SU-DHL-6 (cell line): Measurements from ENCODE around the gene DGKH.

Source experiments
- H2AFZ ChIP-seq: fragments of 200-600 bp; sonication (generic); 2 replicates; pipeline ENCODE4 v1.6.1; 2014; ENCODE audit warnings: low read depth, mild to moderate bottlenecking, moderate library complexity, mixed read lengths, antibody characterized with exemption, low read length; ENCODE audit not compliant: severe bottlenecking
- H3F3A ChIP-seq: fragments of 200-600 bp; shearing (Covaris generic); 2 replicates; pipeline ENCODE4 v1.6.0; 2016; ENCODE audit warnings: antibody characterized with exemption, mild to moderate bottlenecking; ENCODE audit not compliant: insufficient read depth
- H3K27ac ChIP-seq: fragments of 200-600 bp; sonication (generic); 2 replicates; pipeline ENCODE4 v1.5.1; 2016; ENCODE audit warnings: low read depth, mild to moderate bottlenecking, low read length, moderate library complexity, mixed read lengths
- H3K27me3 ChIP-seq: fragments of 200-600 bp; sonication (generic), shearing (Covaris generic); 2 replicates; pipeline ENCODE4 v1.6.0; 2014; ENCODE audit warnings: mild to moderate bottlenecking, low read length
- H3K36me3 ChIP-seq: fragments of 200-600 bp; sonication (generic); 2 replicates; pipeline ENCODE4 v1.6.1; 2014; ENCODE audit warnings: mild to moderate bottlenecking, low read length, mixed read lengths
- H3K4me2 ChIP-seq: fragments of 300-600, 200-600 bp; shearing (Covaris generic), sonication (generic); 2 replicates; pipeline ENCODE4 v1.6.0; 2014; ENCODE audit warnings: low read length, low read depth, mild to moderate bottlenecking; ENCODE audit not compliant: poor library complexity, severe bottlenecking
- H3K4me3 ChIP-seq: fragments of 200-600 bp; sonication (generic); 2 replicates; pipeline ENCODE4 v1.5.1; 2014; ENCODE audit warnings: antibody characterized with exemption, low read length, mild to moderate bottlenecking, mixed read lengths; ENCODE audit not compliant: insufficient read depth, poor library complexity, severe bottlenecking
- H3K79me2 ChIP-seq: fragments of 200-600 bp; sonication (generic); 2 replicates; pipeline ENCODE4 v1.6.1; 2014; ENCODE audit warnings: mild to moderate bottlenecking, low read length, moderate library complexity; ENCODE audit not compliant: insufficient read depth
- H3K9ac ChIP-seq: fragments of 200-600 bp; sonication (generic); 2 replicates; pipeline ENCODE4 v1.7.0; 2014; ENCODE audit warnings: mild to moderate bottlenecking, low read length
- H3K9me2 ChIP-seq: fragments of 200-600 bp; sonication (generic); replicated peaks from 2 replicates; pipeline ENCODE4 v1.6.1; 2014; ENCODE audit warnings: low read length; ENCODE audit not compliant: insufficient read depth
- H3K9me3 ChIP-seq: fragments of 200-600 bp; sonication (generic); 2 replicates; pipeline ENCODE4 v1.6.1; 2014; ENCODE audit warnings: low read length, mixed read lengths; ENCODE audit not compliant: insufficient read depth
- H4K20me1 ChIP-seq: fragments of 200-600 bp; sonication (generic); 2 replicates; pipeline ENCODE4 v1.6.1; 2014; ENCODE audit warnings: low read depth, mild to moderate bottlenecking, antibody characterized with exemption, low read length, moderate library complexity, mixed read lengths
- CTCF ChIP-seq: fragments of 200-600 bp; sonication (generic); IDR thresholded peaks from one replicate; pipeline ENCODE4 v1.5.1; 2017; ENCODE audit warnings: antibody characterized with exemption, mild to moderate bottlenecking, low read length, moderate library complexity; ENCODE audit not compliant: insufficient read depth, poor library complexity, severe bottlenecking
- EZH2phosphoT487 ChIP-seq: fragments of 200-600 bp; sonication (generic), shearing (Covaris generic); conservative IDR thresholded peaks from 2 replicates; pipeline ENCODE4 v1.6.1; 2018; ENCODE audit warnings: mild to moderate bottlenecking, antibody characterized with exemption, low read length, moderate library complexity, mixed read lengths

DGKH gene

GRCh38 chr13:42283574-42283973 is 235.1 kb downstream of the DGKH start:
- no peaks in the 10 kb centered on the region for H4K20me1 ChIP-seq
- H3K4me2 ChIP-seq, result no peak overlapping the region
- no peaks in the 10 kb centered on the region for H3K9me3 ChIP-seq
- peaks cover 86% of the 10 kb centered on the region for H3K79me2 ChIP-seq
- no peaks in the 10 kb centered on the region for H3K9me2 ChIP-seq
- TF ChIP-seq EZH2phosphoT487, result no peak
- no peak for TF ChIP-seq CTCF
- no peak overlapping the region for H2AFZ ChIP-seq
- H3K9ac ChIP-seq, result no peak overlapping the region
- no peak overlapping the region for H3K27ac ChIP-seq
- H3K36me3 ChIP-seq, result peaks cover 28% of the 10 kb centered on the region; the same call in 1 of the 2 replicates
- no peak overlapping the region for H3K4me3 ChIP-seq
- H3K27me3 ChIP-seq, result no peaks in the 10 kb centered on the region
- peaks cover 3% of the 10 kb centered on the region; the same call in 1 of the 2 replicates for H3F3A ChIP-seq

GRCh38 chr13:42284068-42284467 is 235.6 kb downstream of the DGKH start:
- no peak overlapping the region for H3K9ac ChIP-seq
- H3K9me3 ChIP-seq, result no peaks in the 10 kb centered on the region
- H3K4me3 ChIP-seq, result no peak overlapping the region
- H3F3A ChIP-seq, result peaks cover 3% of the 10 kb centered on the region; the same call in 1 of the 2 replicates
- peaks cover 33% of the 10 kb centered on the region for H3K36me3 ChIP-seq
- H3K4me2 ChIP-seq, result no peak overlapping the region
- no peaks in the 10 kb centered on the region for H3K27me3 ChIP-seq
- H2AFZ ChIP-seq, result no peak overlapping the region
- TF ChIP-seq CTCF (no peak), EZH2phosphoT487 (no peak)
- no peaks in the 10 kb centered on the region for H4K20me1 ChIP-seq
- peaks cover 86% of the 10 kb centered on the region for H3K79me2 ChIP-seq
- H3K9me2 ChIP-seq, result no peaks in the 10 kb centered on the region
- no peak overlapping the region for H3K27ac ChIP-seq
